ENCODE data around the gene DDA1.

DDA1 gene

GRCh38 chr19:17319473-17320238 is 10.3 kb downstream of the DDA1 start:
- no peak overlapping the region for H2BK120ac ChIP-seq (ENCODE audit: insufficient read depth, low read length, poor library complexity)
- no peak overlapping the region for H3K4me2 ChIP-seq (ENCODE audit: low read length)
- no peaks in the 10 kb centered on the region for H3K9me3 ChIP-seq (ENCODE audit: insufficient read depth, low read depth, low read length)
- no peak overlapping the region for H4K12ac ChIP-seq (ENCODE audit: low read depth, low read length)
- H3K23ac ChIP-seq (ENCODE audit: low read length) = no peak overlapping the region
- no peak overlapping the region for H2AK5ac ChIP-seq (ENCODE audit: low read length)
- no peak overlapping the region for H3K18ac ChIP-seq (ENCODE audit: low read length)
- H3K4me1 ChIP-seq (ENCODE audit: control insufficient read depth in 1 of 2, insufficient read depth in 2 of 2, low read length in 2 of 2) = no peaks in the 10 kb centered on the region
- H4K91ac ChIP-seq (ENCODE audit: low read depth, low read length) = no peak overlapping the region
- H3K36me3 ChIP-seq (ENCODE audit: control insufficient read depth in 1 of 2, insufficient read depth in 2 of 2, low read length in 2 of 2) = peaks cover 61 to 65% of the 10 kb centered on the region in 2 experiments
- no peak overlapping the region for H3K27ac ChIP-seq (ENCODE audit: low read depth, low read length)
- no peak overlapping the region for H2BK12ac ChIP-seq (ENCODE audit: low read length)
- no CpG with 5 or more reads among the region's 40 CpGs for WGBS (ENCODE audit: extremely low coverage, insufficient coverage, insufficient read length)
- no peaks in the 10 kb centered on the region for H3K27me3 ChIP-seq (ENCODE audit: insufficient read depth, low read length)
- no peak overlapping the region for H3K14ac ChIP-seq (ENCODE audit: low read length)
- no peak overlapping the region for H3K9ac ChIP-seq (ENCODE audit: low read length)
- no peak overlapping the region for H2BK5ac ChIP-seq (ENCODE audit: low read depth, low read length, poor library complexity)
- no peak overlapping the region for H3K4ac ChIP-seq (ENCODE audit: low read depth, low read length)
- no peak for DNase-seq
- H3K4me3 ChIP-seq (ENCODE audit: low read depth, low read length) = no peak overlapping the region
- no peaks in the 10 kb centered on the region for H3K79me2 ChIP-seq (ENCODE audit: control insufficient read depth, insufficient read depth, low read length, poor library complexity)
- H2AFZ ChIP-seq (ENCODE audit: insufficient read depth, low read length, poor library complexity) = no peak overlapping the region
- H3K79me1 ChIP-seq (ENCODE audit: low read length) = no peaks in the 10 kb centered on the region
- no peak overlapping the region for H4K8ac ChIP-seq (ENCODE audit: low read depth, low read length)

- no peak overlapping the region for H3K18ac ChIP-seq (ENCODE audit: low read length)
- no peak overlapping the region for H3K9ac ChIP-seq (ENCODE audit: low read length)
- no peaks in the 10 kb centered on the region for H3K27me3 ChIP-seq (ENCODE audit: insufficient read depth, low read length)
- no CpG with 5 or more reads among the region's 11 CpGs for WGBS (ENCODE audit: extremely low coverage, insufficient coverage, insufficient read length)
- H3K9me3 ChIP-seq (ENCODE audit: insufficient read depth, low read depth, low read length) = no peaks in the 10 kb centered on the region
- H2AFZ ChIP-seq (ENCODE audit: insufficient read depth, low read length, poor library complexity) = no peak overlapping the region
- H4K12ac ChIP-seq (ENCODE audit: low read depth, low read length) = no peak overlapping the region
- peaks cover 62 to 69% of the 10 kb centered on the region in 2 experiments for H3K36me3 ChIP-seq (ENCODE audit: control insufficient read depth in 1 of 2, insufficient read depth in 2 of 2, low read length in 2 of 2)
- no peak overlapping the region for H2BK12ac ChIP-seq (ENCODE audit: low read length)
- H3K79me1 ChIP-seq (ENCODE audit: low read length) = no peaks in the 10 kb centered on the region
- no peak overlapping the region for H3K4me3 ChIP-seq (ENCODE audit: low read depth, low read length)
- H3K23ac ChIP-seq (ENCODE audit: low read length) = no peak overlapping the region
- H2BK5ac ChIP-seq (ENCODE audit: low read depth, low read length, poor library complexity) = no peak overlapping the region
- peak in 1 of 2 donors; percentile 0 for DNase-seq
- no peak overlapping the region for H3K14ac ChIP-seq (ENCODE audit: low read length)
- no peak overlapping the region for H4K8ac ChIP-seq (ENCODE audit: low read depth, low read length)
- H3K4me2 ChIP-seq (ENCODE audit: low read length) = no peak overlapping the region
- no peak overlapping the region for H2BK120ac ChIP-seq (ENCODE audit: insufficient read depth, low read length, poor library complexity)
- no peak overlapping the region for H3K27ac ChIP-seq (ENCODE audit: low read depth, low read length)
- no peak overlapping the region for H4K91ac ChIP-seq (ENCODE audit: low read depth, low read length)
- no peak overlapping the region for H2AK5ac ChIP-seq (ENCODE audit: low read length)
- no peak overlapping the region for H3K4ac ChIP-seq (ENCODE audit: low read depth, low read length)
- H3K79me2 ChIP-seq (ENCODE audit: control insufficient read depth, insufficient read depth, low read length, poor library complexity) = no peaks in the 10 kb centered on the region
- H3K4me1 ChIP-seq (ENCODE audit: control insufficient read depth in 1 of 2, insufficient read depth in 2 of 2, low read length in 2 of 2) = no peaks in the 10 kb centered on the region
Measured at GRCh38 chr19:17320435-17320834, 11.1 kb downstream of the DDA1 start.

GRCh38 chr19:17321655-17322489 is 12.5 kb downstream of the DDA1 start:
- H3K27ac ChIP-seq (ENCODE audit: low read depth, low read length) = peak overlapping the region; percentile 5
- no peak overlapping the region for H2BK5ac ChIP-seq (ENCODE audit: low read depth, low read length, poor library complexity)
- no peak overlapping the region for H3K14ac ChIP-seq (ENCODE audit: low read length)
- H2AFZ ChIP-seq (ENCODE audit: insufficient read depth, low read length, poor library complexity) = no peak overlapping the region
- H4K8ac ChIP-seq (ENCODE audit: low read depth, low read length) = no peak overlapping the region
- no peak overlapping the region for H3K4me2 ChIP-seq (ENCODE audit: low read length)
- H3K4me1 ChIP-seq (ENCODE audit: control insufficient read depth in 1 of 2, insufficient read depth in 2 of 2, low read length in 2 of 2) = peaks cover 4 to 5% of the 10 kb centered on the region in 2 experiments
- WGBS (ENCODE audit: extremely low coverage, insufficient coverage, insufficient read length) = no CpG with 5 or more reads among the region's 19 CpGs
- H3K79me2 ChIP-seq (ENCODE audit: control insufficient read depth, insufficient read depth, low read length, poor library complexity) = no peaks in the 10 kb centered on the region
- H3K23ac ChIP-seq (ENCODE audit: low read length) = no peak overlapping the region
- H2BK120ac ChIP-seq (ENCODE audit: insufficient read depth, low read length, poor library complexity) = no peak overlapping the region
- H2AK5ac ChIP-seq (ENCODE audit: low read length) = no peak overlapping the region
- no peaks in the 10 kb centered on the region for H3K79me1 ChIP-seq (ENCODE audit: low read length)
- no peak overlapping the region for H3K18ac ChIP-seq (ENCODE audit: low read length)
- H2BK12ac ChIP-seq (ENCODE audit: low read length) = no peak overlapping the region
- H3K27me3 ChIP-seq (ENCODE audit: insufficient read depth, low read length) = no peaks in the 10 kb centered on the region
- no peak overlapping the region for H4K12ac ChIP-seq (ENCODE audit: low read depth, low read length)
- H4K91ac ChIP-seq (ENCODE audit: low read depth, low read length) = no peak overlapping the region
- H3K9ac ChIP-seq (ENCODE audit: low read length) = no peak overlapping the region
- H3K4ac ChIP-seq (ENCODE audit: low read depth, low read length) = no peak overlapping the region
- no peak overlapping the region for H3K4me3 ChIP-seq (ENCODE audit: low read depth, low read length)
- no peaks in the 10 kb centered on the region for H3K9me3 ChIP-seq (ENCODE audit: insufficient read depth, low read depth, low read length)
- DNase-seq = no peak
- H3K36me3 ChIP-seq (ENCODE audit: control insufficient read depth in 1 of 2, insufficient read depth in 2 of 2, low read length in 2 of 2) = peaks cover 53 to 58% of the 10 kb centered on the region in 2 experiments

GRCh38 chr19:17322854-17323253 is 13.5 kb downstream of the DDA1 start:
- no peak overlapping the region for H2AK5ac ChIP-seq (ENCODE audit: low read length)
- H3K14ac ChIP-seq (ENCODE audit: low read length) = no peak overlapping the region
- no peak overlapping the region for H3K4me2 ChIP-seq (ENCODE audit: low read length)
- no peak overlapping the region for H3K23ac ChIP-seq (ENCODE audit: low read length)
- no peak overlapping the region for H2AFZ ChIP-seq (ENCODE audit: insufficient read depth, low read length, poor library complexity)
- no peak overlapping the region for H2BK120ac ChIP-seq (ENCODE audit: insufficient read depth, low read length, poor library complexity)
- H4K12ac ChIP-seq (ENCODE audit: low read depth, low read length) = no peak overlapping the region
- no peak overlapping the region for H2BK12ac ChIP-seq (ENCODE audit: low read length)
- H3K4me1 ChIP-seq (ENCODE audit: control insufficient read depth in 1 of 2, insufficient read depth in 2 of 2, low read length in 2 of 2) = peaks cover 11 to 12% of the 10 kb centered on the region in 2 experiments
- no peak for DNase-seq
- no peak overlapping the region for H4K8ac ChIP-seq (ENCODE audit: low read depth, low read length)
- H3K9me3 ChIP-seq (ENCODE audit: insufficient read depth, low read depth, low read length) = no peaks in the 10 kb centered on the region
- no CpG with 5 or more reads among the region's 10 CpGs for WGBS (ENCODE audit: extremely low coverage, insufficient coverage, insufficient read length)
- no peaks in the 10 kb centered on the region for H3K79me1 ChIP-seq (ENCODE audit: low read length)
- no peak overlapping the region for H3K9ac ChIP-seq (ENCODE audit: low read length)
- H3K27me3 ChIP-seq (ENCODE audit: insufficient read depth, low read length) = no peaks in the 10 kb centered on the region
- H3K4ac ChIP-seq (ENCODE audit: low read depth, low read length) = no peak overlapping the region
- H2BK5ac ChIP-seq (ENCODE audit: low read depth, low read length, poor library complexity) = no peak overlapping the region
- H3K36me3 ChIP-seq (ENCODE audit: control insufficient read depth in 1 of 2, insufficient read depth in 2 of 2, low read length in 2 of 2) = peaks cover 50 to 56% of the 10 kb centered on the region in 2 experiments
- H4K91ac ChIP-seq (ENCODE audit: low read depth, low read length) = no peak overlapping the region
- H3K18ac ChIP-seq (ENCODE audit: low read length) = no peak overlapping the region
- no peak overlapping the region for H3K4me3 ChIP-seq (ENCODE audit: low read depth, low read length)
- H3K27ac ChIP-seq (ENCODE audit: low read depth, low read length) = no peak overlapping the region
- no peaks in the 10 kb centered on the region for H3K79me2 ChIP-seq (ENCODE audit: control insufficient read depth, insufficient read depth, low read length, poor library complexity)
